GM12873 (cell line): ENCODE measurements around the gene HMCN2.

Experiments used
- TF ChIP-seq, protein P1 (sequence below): IDR thresholded peaks from 2 replicates; pipeline ENCODE4 v1.5.1; 2012; ENCODE audit warnings: low read depth, mild to moderate bottlenecking, moderate library complexity, low read length, control low read depth; ENCODE audit not compliant: insufficient read depth; ENCODE audit errors: missing control alignments

Gene HMCN2

DNA sequence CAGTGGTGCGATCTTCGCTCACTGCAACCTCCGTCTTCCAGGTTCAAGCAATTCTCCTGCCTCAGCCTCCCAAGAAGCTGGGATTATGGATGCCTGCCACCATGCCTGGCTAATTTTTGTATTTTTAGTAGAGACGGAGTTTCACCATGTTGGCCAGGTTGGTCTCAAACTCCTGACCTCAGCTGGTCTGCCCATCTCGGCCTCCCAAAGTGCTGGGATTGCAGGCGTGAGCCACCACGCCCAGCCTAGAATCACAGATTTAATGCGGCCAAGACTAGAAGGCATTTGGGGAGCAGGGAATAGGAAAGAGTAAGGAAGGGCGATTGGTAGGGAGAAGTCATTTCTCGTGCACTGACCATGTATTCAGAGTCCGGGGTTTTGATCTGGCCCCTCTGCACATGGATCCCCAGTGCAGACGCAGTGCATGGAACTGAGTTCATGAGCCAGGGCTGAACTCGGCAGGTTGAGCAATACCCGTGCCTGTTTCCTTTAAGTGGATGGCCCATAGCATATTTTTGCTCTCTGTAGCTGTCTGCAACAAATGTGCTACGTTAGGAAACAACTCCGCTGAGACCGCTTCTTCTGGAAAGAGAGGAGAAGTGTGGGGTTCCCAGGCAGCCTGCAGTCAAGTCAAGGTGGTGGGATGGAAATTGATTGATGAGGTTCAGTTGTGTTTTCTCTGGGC lies 3.4 kb upstream of the HMCN2 start:
- TF ChIP-seq, protein P1, sequence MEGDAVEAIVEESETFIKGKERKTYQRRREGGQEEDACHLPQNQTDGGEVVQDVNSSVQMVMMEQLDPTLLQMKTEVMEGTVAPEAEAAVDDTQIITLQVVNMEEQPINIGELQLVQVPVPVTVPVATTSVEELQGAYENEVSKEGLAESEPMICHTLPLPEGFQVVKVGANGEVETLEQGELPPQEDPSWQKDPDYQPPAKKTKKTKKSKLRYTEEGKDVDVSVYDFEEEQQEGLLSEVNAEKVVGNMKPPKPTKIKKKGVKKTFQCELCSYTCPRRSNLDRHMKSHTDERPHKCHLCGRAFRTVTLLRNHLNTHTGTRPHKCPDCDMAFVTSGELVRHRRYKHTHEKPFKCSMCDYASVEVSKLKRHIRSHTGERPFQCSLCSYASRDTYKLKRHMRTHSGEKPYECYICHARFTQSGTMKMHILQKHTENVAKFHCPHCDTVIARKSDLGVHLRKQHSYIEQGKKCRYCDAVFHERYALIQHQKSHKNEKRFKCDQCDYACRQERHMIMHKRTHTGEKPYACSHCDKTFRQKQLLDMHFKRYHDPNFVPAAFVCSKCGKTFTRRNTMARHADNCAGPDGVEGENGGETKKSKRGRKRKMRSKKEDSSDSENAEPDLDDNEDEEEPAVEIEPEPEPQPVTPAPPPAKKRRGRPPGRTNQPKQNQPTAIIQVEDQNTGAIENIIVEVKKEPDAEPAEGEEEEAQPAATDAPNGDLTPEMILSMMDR: no peak

DNA sequence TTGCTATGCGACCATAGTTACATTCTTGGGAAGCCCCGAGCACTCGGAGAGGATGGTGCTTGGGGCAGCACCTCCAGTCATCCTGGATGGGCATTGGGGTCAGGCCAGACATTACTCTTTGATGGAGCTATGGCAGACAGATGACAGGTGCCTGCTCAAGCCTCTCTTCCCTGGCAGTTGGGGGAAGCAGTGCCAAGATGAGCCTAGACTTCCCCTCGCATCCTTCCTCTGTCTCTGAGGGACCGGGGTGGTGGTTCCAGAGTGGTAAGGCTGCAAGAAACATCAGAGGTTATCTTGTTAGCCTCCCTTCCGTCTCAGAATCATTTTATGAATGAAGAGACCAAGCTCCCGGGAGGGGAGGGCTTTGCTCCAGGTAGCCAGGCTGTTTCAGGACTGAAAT lies 2.8 kb upstream of the HMCN2 start:
- TF ChIP-seq, protein P1: no peak

DNA sequence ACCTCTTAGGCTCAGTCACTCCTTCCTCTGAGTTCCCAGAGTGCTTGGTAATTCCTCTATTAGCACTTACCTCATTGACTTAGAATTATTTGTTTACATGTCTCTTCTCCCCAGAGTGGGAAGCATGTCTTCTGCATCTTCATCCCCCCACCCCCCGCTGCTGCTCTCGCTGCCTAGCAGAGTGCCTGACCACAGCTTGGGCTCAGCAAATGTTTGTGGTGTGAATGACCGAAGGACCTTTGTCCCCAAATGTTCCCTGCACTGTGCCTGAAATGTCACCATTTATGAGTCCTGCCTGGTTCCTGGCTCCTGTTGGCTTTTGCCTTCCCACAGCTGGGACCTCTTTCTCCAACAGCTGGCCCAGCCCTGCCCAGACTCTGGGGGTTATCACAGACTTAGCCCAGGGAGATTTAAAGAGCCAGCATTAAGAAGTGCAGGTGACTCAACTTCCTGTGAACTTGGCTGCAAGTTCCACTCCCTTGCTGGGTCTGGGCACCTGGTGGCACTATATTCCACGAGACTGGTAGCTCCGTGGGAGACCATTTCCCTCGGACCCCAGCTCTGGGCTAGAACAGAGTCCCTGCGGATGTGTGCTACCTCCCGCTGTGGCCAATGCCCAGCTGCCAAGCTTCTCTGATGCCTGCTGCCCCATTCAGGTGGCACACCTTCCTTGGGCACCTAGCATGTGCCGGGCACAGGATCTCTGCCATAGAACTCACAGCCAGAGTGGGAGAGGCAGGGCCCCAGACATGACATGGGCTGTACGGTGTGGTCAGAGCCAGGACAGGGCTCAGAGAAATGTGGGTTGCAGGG lies 1.8 kb upstream of the HMCN2 start:
- TF ChIP-seq, protein P1: no peak

DNA sequence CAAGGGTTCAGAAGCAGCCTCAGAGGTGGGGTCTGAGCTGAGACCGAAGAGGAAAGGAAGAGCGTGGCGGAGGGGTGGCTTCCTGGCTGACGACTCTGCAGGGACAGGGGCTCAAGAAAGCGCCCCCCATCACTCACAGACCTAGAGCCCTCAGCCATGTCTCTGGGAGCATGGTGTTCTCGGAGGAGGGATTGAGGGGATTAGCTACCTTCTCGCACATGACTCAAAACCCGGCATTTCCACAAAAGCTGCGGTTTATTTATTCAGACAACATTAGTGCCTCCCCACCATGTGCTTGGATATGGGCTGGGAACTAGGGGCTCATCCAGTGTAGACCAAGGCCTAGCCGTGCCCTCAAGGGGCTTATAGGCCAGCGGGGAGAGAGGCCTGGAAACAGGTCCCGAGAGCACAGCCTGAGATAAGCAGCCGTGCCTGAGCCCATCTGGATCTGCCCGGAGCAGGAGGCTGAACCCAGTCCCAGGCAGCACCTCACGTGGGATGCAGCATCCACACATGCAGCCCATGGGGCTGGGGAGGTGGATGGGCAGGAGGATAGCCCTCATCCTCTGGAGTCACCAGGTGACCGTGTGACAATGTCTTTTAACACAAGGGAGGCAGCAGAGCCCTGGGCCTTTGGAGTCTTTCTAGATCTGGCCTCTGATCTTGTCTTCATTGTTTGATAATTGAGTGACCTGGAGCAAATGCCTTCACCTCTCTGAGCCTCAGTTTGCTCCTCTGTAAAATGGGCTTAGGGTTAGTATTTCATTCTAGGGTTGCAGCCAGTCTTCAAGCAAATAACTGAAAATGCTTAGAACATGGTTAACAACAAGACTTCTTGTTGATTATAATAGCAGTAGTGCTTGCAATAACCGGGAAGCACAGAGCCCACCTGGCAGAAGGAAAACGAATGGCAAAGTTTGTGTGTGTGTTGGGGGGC lies 878 bp upstream of the HMCN2 start:
- TF ChIP-seq, protein P1: no peak

DNA sequence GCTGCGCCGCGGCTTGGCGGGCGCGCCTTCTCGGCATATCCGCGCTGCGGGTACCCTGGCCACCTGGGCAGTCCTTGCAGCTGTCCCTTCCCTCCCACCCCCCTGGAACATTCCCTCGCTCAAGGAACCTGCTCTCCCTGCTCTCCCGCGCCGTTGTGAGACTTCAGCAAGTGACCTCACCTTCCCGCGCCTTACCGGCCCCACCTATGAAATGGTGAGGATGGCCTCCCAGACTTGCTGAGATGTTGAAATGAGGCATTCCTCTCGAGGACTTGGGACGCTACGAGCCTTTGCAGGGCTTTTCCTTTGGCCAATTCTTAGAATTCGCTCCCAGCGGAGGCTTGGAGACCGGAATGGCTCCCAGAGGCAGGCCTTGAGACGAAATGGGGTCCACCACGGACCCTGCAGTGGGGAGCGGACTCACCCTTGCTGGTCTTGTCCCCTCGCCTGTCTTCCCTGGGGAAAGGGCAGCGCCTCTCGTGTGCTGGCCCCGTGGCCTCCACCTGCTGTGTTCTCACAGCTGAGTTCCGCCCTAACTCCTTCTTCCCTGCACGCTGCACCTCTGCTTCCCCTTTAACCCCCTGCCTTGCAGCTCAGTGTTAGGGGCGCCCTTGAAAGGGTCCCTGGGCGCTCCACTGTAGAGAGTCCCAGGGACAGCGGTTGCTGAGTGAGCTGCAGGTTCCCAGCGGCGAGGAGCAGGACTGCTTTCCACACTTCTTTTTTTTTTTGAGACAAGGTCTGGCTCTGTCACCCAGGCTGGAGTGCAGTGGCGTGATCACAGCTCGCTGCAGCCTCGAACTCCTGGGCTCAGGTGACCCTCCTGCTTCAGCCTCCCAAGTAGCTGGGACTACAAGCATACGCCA lies 907 bp downstream of the HMCN2 start:
- TF ChIP-seq, protein P1: no peak

DNA sequence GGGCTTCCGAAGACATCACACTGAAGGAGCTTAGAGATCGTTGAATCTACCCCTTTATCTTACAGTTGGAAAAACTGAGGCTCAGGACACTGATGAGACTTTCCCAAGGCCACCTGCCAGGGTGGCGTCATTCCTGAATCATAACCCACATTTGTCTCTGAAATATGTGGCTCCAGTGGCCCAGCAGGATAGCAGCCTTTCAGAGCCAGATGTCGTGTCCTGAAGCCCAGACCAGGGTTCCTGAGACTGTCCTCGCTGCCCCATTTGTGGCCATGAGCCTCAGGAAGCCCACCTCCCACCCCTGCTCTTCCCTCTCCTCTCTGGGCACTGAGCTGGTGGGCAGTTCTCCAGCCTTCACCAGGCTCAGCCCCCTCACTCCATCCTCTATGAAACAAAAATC lies 2.4 kb downstream of the HMCN2 start:
- TF ChIP-seq, protein P1: no peak
